Measurements from ENCODE around the gene ATP10A.

The ATP10A gene

GRCh38 chr15:25717457-25718168 lies 145.5 kb downstream of the ATP10A start:
- DNase-seq: peak in 6 of 42 donors; percentile 11 to 53 (median 32)
- intact Hi-C loops (cut with DNase I): no loop called here

DNA sequence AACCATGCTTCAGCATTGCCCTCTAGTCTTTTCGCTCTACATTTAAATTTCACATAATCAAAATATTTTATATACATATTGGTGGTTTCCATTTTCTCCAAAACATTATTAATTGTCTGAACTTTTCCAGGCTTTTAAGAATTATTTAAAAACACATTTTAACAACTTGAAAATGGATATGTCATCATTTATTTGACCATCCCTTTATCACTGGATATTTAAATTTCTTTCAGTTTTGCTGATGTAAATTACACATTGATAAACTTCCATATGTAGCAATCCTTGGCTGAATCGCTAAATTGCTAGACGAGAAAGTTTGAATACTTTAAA lies 146.0 kb downstream of the ATP10A start:
- DNase-seq: no peak
- intact Hi-C loops (cut with DNase I): no loop called here

DNA sequence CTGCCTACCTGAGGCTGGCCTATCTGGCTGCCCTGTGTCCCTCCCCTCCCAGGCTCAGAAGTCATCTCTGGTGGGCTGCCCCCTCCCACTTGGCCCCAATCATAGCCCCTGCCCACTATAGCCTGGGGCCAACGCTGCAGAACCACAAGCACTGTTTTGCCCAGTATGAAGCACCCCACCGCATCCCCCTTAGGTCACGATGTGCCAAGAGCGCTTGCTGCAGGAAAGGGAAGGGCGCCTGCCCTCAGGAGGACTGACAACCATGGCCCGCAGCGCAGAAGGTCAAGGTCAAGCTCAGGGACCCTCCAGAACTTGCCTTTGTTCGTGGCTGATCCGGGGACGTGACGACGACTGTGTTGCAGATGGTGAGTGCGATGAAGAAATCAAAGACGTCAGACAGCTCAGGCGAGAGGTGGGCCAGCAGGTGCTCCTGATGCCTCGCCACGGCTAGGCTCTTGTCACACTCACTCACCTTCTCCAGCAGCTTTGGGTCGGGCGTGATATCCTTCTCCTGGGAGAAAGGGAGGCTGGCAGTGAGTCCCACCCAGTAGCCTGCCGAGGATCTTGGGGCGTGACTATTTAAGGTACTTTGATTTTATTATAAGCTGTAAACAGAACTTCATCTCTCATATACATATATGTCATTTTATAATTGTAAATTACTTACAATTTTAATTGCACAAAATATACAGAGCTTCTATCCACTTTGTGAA lies 146.6 kb downstream of the ATP10A start:
- peak in 4 of 42 donors; percentile 6 to 36 (median 17) for DNase-seq
- intact Hi-C loops (cut with DNase I): no loop called here

GRCh38 chr15:25715536-25716413 lies 147.4 kb downstream of the ATP10A start:
- peak in 5 of 42 donors; percentile 5 to 32 (median 8) for DNase-seq
- intact Hi-C loops (cut with DNase I): no loop called here

DNA sequence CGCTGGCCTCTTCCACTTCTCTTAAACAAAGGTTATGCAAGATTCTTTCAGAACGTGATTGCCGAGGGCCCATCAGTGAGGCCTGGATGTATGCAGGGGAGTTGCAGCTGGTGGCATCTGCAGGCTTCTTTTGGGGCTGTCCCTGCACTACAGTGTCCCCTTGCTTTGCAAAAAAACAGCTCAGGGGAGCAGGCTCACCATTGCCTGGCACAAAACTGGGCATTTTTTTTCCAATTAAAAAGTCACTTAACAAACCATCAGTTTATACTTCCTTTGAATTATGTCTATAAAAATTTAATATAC lies 148.6 kb downstream of the ATP10A start:
- intact Hi-C loops (cut with DNase I): no loop called here
- peak in 5 of 42 donors; percentile 6 to 25 (median 13) for DNase-seq

GRCh38 chr15:25713736-25714537 lies 149.2 kb downstream of the ATP10A start:
- intact Hi-C loops (cut with DNase I): no loop called here
- DNase-seq: peak in 4 of 42 donors; percentile 5 to 43 (median 18)

DNA sequence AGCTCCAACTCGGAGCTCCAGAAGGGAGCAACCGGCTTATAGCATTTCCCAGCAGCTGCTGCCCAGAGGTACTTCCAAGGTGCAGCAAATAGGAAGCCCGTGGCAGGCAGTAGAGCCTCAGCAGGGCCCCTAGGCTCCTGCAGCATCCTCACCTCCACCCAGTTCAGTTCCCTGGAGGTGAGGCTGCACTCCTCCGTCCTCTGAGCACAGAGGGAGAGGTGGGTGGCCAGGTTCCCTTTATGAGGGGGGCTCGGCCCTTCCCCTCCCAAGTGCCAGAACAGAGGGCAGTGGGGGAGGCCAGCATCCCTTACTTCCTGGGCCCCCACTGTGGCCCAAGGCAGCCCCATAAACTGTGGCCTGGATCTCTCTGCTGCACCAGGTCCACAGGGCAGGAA lies 150.2 kb downstream of the ATP10A start:
- DNase-seq: peak in 6 of 42 donors; percentile 1 to 36 (median 4)
- intact Hi-C loops (cut with DNase I): no loop called here

- DNase-seq: peak in 5 of 42 donors; percentile 3 to 30 (median 15)
- intact Hi-C loops (cut with DNase I): no loop called here
Observed at GRCh38 chr15:25712192-25712960, 150.8 kb downstream of the ATP10A start.

DNA sequence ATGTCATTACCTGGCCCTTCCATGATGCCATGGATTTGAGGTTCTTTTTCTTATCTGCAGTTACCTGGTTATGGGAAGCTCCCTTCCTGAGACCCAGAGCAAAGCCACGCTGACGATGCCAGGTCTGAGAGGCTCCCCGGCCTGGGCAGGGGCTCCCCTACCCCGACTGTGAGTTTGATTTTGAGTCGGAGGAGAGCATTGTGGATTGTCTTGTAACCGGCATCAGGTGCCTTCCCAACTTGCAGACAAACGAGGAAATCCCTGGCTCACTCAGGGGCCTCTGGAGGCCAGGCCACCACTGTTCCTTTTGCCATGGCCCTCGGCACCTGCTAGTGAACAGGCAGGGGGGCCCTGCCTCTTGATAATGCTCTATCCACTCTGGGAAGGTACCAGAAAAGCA lies 151.4 kb downstream of the ATP10A start:
- peak in 4 of 42 donors; percentile 3 to 39 (median 20) for DNase-seq
- intact Hi-C loops (cut with DNase I): no loop called here

GRCh38 chr15:25711164-25711563 lies 152.0 kb downstream of the ATP10A start:
- intact Hi-C loops (cut with DNase I): no loop called here
- peak in 5 of 42 donors; percentile 2 to 21 (median 13) for DNase-seq

DNA sequence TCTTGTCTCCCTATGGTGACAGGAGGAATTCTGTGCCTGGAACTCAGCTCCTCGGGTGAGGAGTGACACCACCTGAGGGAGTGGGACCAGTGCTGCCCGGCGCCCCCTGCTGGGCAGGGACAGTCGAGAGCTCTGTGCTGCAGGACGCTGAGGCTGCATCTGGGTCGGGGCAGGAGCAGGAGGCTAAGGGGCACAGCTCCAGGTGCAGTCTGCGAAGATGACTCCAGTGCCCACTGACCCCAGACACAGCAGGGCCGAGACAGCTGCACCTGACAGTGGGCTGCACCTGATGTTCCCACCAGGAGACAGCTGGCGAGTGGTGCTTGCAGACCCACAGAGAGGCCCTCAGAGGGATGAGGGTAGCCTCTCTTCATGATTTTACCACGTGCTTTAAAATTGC lies 152.9 kb downstream of the ATP10A start:
- intact Hi-C loops (cut with DNase I): no loop called here
- DNase-seq: peak in 26 of 42 donors; percentile 20 to 71 (median 42)

GRCh38 chr15:25709437-25710159 lies 153.5 kb downstream of the ATP10A start:
- intact Hi-C loops (cut with DNase I): no loop called here
- peak in 5 of 42 donors; percentile 6 to 39 (median 27) for DNase-seq

GRCh38 chr15:25708391-25708790 lies 154.7 kb downstream of the ATP10A start:
- intact Hi-C loops (cut with DNase I): no loop called here
- peak in 5 of 42 donors; percentile 4 to 34 (median 27) for DNase-seq

DNA sequence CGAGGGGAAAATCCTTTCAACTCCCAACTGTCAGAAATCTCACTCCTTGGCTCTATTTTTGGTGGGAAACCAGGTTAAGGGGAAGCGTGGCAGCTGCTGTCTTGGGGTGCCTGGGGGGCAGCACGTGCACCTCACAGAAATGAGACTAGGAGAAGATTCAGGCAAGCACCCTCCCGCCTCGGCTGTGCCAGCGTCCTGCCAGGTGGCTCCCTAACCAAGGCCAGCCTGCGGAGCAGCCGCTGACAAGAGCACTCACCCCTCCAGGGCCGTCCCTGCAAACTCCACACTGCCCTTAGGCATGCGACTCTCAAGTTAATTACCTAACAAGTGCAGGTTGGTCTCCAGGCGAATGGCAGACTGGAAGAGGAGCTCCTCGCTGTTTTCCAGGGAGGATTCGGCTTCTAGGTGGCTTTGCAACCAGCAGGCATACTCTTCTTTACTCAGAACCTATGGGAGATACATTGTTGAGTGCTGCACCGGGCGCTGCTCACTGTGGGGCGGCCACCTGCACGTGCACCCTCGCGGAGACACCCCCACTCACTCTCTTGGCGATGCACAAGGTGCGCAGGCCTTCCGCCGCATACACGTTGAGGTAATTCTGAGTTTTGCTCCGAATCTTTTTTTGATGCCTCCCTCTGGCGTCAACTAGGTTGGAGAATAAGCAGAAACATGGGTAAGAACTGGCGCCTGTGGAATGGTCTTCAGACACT lies 155.3 kb downstream of the ATP10A start:
- peak in 8 of 42 donors; percentile 6 to 34 (median 20) for DNase-seq
- intact Hi-C loops (cut with DNase I): no loop called here

DNA sequence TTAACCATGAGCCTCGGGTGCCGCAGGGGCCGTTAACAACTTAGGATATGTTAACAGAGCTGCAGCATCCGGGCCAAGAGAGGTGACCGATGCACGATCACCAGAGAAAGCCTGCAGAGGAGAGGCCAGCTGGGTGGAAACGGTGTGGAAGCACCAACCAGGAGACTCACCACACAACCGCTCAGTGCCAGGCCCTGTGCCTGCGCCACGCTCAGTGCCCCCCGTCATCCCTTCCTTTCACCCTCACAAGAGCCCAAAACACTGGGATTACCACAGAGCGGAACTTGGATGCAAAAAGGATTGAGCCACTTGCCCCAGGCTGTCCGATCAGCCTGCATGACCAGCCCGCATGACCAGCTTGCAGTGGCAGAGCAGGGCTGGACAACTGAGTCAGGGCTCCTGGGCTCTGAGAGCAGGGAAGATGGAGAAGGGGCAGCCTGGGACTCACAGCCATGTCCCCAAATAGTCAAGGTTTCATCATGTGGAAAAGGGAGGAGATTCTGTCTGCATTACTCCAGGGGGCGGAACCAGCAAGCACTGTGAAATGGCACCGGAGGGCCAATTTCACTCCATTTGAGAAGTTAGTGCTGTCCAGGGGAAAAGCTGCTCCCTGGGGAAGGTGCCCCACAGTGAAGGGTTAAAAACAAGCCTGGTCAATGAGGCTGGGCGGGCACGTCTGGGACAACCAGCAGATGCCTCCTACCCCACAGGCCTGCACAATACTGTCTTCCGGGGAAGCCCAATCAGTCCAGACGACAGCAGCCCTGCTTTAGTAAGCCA lies 156.8 kb downstream of the ATP10A start:
- intact Hi-C loops (cut with DNase I): no loop called here
- peak in 8 of 42 donors; percentile 4 to 34 (median 11) for DNase-seq

All from head of caudate nucleus (tissue), 42 donors.